ENCODE data around the gene FGD2. TPM values are rescaled to one million over a fixed set of nuclear protein-coding genes. Genes with fewer than 3 reads are reported as not detected.

Gene FGD2
- total and polyA plus RNA-seq, 2 of the 8 experiments (the other 6 are each of a cell fraction or from before 2014, with no cell fraction given): 0.12 to 0.32 TPM

DNA sequence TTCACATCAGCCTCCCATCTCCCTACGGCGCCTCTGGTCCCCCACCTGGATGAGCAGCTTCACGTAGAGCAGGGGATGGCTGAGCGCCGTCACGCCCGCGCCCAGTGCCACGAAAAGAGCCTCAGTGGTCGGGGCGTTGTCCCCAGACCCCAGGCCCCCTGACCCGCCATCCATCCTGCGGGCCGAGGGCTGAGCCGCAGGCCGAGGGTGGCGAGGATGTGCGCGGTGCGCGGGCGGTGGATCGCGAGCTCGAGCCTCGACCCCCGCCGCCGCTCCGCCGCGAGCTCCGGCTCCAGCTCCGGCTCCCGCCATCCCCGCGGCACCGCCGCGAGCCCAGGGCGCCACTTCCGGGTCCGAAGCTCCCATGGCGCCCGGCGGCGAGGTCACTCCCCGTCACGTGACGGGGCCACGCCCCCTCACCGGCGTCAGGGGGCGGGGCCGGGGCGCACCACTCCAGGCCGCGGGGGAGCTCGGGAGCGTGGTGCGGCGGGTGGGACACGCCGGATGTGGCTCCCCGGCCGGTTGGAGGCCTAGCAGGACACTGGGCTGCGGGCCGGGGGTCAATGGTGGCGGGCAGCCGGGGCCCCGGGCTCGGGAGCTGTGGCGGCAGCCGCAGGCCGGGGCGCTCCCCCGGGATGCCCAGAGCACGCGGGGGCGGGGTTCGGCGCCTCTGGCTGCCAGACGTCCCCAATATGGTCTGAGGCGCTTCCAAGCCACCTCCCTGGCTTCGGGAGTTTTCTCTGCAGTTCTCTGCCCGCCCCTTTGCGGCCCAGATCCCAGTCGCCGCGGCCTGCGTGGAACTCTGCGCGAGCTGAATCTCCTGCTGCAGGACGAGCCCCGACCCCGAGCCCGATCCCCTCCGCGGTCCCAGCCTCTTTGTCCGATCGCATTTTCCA lies 19.4 kb upstream of the FGD2 start, which contains the start of gene MTCH1 (continued):
- peak; percentile 88; the same call in 1 of the 2 replicates for TF ChIP-seq RBBP5 (IDR thresholded peaks at IDR 0.05; ENCODE audit: borderline replicate concordance, low read depth, low read length)
- no peak; the same call in 1 of the 2 replicates for TF ChIP-seq GABPA (IDR thresholded peaks at IDR 0.05; ENCODE audit: borderline replicate concordance, insufficient read depth, low read length)
- TF ChIP-seq CEBPB (IDR thresholded peaks at IDR 0.05; ENCODE audit: low read depth, low read length): no peak
- peak; percentile 73 to 90 for TF ChIP-seq POLR2A (IDR thresholded peaks at IDR 0.05; ENCODE audit: control extremely low read depth in 1 of 2, low read depth in 2 of 2, low read length in 2 of 2)
- TF ChIP-seq TBP (IDR thresholded peaks at IDR 0.05; ENCODE audit: low read depth, low read length): peak; percentile 73
- TF ChIP-seq, protein P1, sequence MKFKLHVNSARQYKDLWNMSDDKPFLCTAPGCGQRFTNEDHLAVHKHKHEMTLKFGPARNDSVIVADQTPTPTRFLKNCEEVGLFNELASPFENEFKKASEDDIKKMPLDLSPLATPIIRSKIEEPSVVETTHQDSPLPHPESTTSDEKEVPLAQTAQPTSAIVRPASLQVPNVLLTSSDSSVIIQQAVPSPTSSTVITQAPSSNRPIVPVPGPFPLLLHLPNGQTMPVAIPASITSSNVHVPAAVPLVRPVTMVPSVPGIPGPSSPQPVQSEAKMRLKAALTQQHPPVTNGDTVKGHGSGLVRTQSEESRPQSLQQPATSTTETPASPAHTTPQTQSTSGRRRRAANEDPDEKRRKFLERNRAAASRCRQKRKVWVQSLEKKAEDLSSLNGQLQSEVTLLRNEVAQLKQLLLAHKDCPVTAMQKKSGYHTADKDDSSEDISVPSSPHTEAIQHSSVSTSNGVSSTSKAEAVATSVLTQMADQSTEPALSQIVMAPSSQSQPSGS (IDR thresholded peaks at IDR 0.05; ENCODE audit: low read length): no peak
- TF ChIP-seq CHD1 (IDR thresholded peaks at IDR 0.05; ENCODE audit: low read depth, low read length): peak; percentile 73
- no peak for TF ChIP-seq HDAC6 (IDR thresholded peaks at IDR 0.05; ENCODE audit: low read depth, low read length)
- TF ChIP-seq, protein P2, sequence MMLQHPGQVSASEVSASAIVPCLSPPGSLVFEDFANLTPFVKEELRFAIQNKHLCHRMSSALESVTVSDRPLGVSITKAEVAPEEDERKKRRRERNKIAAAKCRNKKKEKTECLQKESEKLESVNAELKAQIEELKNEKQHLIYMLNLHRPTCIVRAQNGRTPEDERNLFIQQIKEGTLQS (IDR thresholded peaks at IDR 0.05; ENCODE audit: insufficient read depth, low read depth, low read length): peak; percentile 92
- TF ChIP-seq TAF1 (IDR thresholded peaks at IDR 0.05; ENCODE audit: low read depth, low read length): peak; percentile 86
- no peak for TF ChIP-seq FOSL1 (IDR thresholded peaks at IDR 0.05; ENCODE audit: insufficient read depth, low read depth, low read length)
- TF ChIP-seq SP1 (IDR thresholded peaks at IDR 0.05; ENCODE audit: low read depth, low read length): peak; percentile 59
- TF ChIP-seq HDAC2 (IDR thresholded peaks at IDR 0.05; ENCODE audit: borderline replicate concordance in 1 of 2, low read depth in 2 of 2, low read length in 2 of 2): no peak
- TF ChIP-seq NRF1 (IDR thresholded peaks at IDR 0.05; ENCODE audit: low read depth, low read length): 0 out of 2 replicates have a peak, but pooled peaks have one; percentile 9
- no peak for TF ChIP-seq CBX8 (IDR thresholded peaks at IDR 0.05; ENCODE audit: borderline replicate concordance, low read depth, low read length)
- peak; percentile 26 for TF ChIP-seq KDM4A (IDR thresholded peaks at IDR 0.05; ENCODE audit: low read depth, low read length, severe bottlenecking)
- TF ChIP-seq POLR2AphosphoS5 (IDR thresholded peaks at IDR 0.05; ENCODE audit: low read depth, low read length): peak; percentile 67
- no peak for TF ChIP-seq RXRA (IDR thresholded peaks at IDR 0.05; ENCODE audit: insufficient read depth, low read depth, low read length)

Data from H1 (cell line).